HEK293 (cell line): Measurements from ENCODE around the gene MVB12B.

ENCODE experiments used
- BCL11B ChIP-seq: fragments of 450-650 bp; formaldehyde crosslinking; IDR thresholded peaks from 2 replicates; pipeline ENCODE4 v1.5.1; 2016; ENCODE audit warnings: low read depth, missing biosample characterization, missing genetic modification characterization
- KLF1 ChIP-seq: fragments of 450-650 bp; formaldehyde crosslinking; IDR thresholded peaks from 2 replicates; pipeline ENCODE4 v1.5.1; 2016; ENCODE audit warnings: missing biosample characterization, missing genetic modification characterization
- MZF1 ChIP-seq: fragments of 450-650 bp; formaldehyde crosslinking; IDR thresholded peaks from 2 replicates; pipeline ENCODE4 v1.5.1; 2017; ENCODE audit warnings: missing biosample characterization, missing genetic modification characterization, borderline replicate concordance
- RBAK ChIP-seq: fragments of 450-650 bp; formaldehyde crosslinking; IDR thresholded peaks from 2 replicates; pipeline ENCODE4 v1.5.1; 2016; ENCODE audit warnings: missing biosample characterization, missing genetic modification characterization
- ZBTB21 ChIP-seq: fragments of 450-650 bp; formaldehyde crosslinking; IDR thresholded peaks from 2 replicates; pipeline ENCODE4 v1.5.1; 2017; ENCODE audit warnings: missing biosample characterization, missing genetic modification characterization
- ZFP3 ChIP-seq: fragments of 450-650 bp; formaldehyde crosslinking; IDR thresholded peaks from 2 replicates; pipeline ENCODE4 v1.5.1; 2016; ENCODE audit warnings: low read depth, missing biosample characterization, missing genetic modification characterization
- ZNF121 ChIP-seq: fragments of 450-650 bp; formaldehyde crosslinking; IDR thresholded peaks from 2 replicates; pipeline ENCODE4 v1.5.1; 2016; ENCODE audit warnings: missing biosample characterization, missing genetic modification characterization
- ZNF211 ChIP-seq: fragments of 450-650 bp; formaldehyde crosslinking; IDR thresholded peaks from 2 replicates; pipeline ENCODE4 v1.5.1; 2016; ENCODE audit warnings: low read depth, missing biosample characterization, missing genetic modification characterization
- ZNF292 ChIP-seq: fragments of 450-650 bp; formaldehyde crosslinking; IDR thresholded peaks from 2 replicates; pipeline ENCODE4 v1.5.1; 2016; ENCODE audit warnings: low read depth, missing biosample characterization, missing genetic modification characterization, borderline replicate concordance
- ZNF416 ChIP-seq: fragments of 450-650 bp; formaldehyde crosslinking; IDR thresholded peaks from 2 replicates; pipeline ENCODE4 v1.5.1; 2016; ENCODE audit warnings: missing biosample characterization, missing genetic modification characterization
- TF ChIP-seq, protein P1 (sequence below): fragments of 450-650 bp; formaldehyde crosslinking; IDR thresholded peaks from 2 replicates; pipeline ENCODE4 v1.5.1; 2016; ENCODE audit warnings: missing biosample characterization, missing genetic modification characterization
- TF ChIP-seq, protein P2 (sequence below): IDR thresholded peaks from 2 replicates; pipeline ENCODE4 v1.6.1; 2011; ENCODE audit warnings: mild to moderate bottlenecking, low read depth, low read length, borderline replicate concordance

DNA sequence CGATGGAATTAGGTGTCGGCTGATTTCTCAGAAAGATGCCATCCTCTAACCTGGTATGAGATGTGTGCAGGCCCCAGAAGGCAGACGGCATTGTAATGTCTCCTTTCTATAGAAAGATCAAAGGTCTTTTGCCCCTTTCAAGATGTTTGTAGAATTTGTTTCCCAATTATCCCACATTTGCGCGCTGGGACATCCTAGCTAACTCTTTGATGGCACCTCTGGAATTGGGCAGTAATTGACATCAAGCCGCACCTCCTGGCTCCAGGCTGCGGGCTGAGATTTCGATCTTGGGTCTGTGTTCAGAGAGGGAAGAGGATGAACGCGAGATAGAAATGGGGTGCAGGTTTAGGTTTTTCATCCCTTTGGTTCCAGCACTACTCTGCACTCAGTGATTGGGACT lies 202.3 kb downstream of the MVB12B start:
- TF ChIP-seq, protein P1, sequence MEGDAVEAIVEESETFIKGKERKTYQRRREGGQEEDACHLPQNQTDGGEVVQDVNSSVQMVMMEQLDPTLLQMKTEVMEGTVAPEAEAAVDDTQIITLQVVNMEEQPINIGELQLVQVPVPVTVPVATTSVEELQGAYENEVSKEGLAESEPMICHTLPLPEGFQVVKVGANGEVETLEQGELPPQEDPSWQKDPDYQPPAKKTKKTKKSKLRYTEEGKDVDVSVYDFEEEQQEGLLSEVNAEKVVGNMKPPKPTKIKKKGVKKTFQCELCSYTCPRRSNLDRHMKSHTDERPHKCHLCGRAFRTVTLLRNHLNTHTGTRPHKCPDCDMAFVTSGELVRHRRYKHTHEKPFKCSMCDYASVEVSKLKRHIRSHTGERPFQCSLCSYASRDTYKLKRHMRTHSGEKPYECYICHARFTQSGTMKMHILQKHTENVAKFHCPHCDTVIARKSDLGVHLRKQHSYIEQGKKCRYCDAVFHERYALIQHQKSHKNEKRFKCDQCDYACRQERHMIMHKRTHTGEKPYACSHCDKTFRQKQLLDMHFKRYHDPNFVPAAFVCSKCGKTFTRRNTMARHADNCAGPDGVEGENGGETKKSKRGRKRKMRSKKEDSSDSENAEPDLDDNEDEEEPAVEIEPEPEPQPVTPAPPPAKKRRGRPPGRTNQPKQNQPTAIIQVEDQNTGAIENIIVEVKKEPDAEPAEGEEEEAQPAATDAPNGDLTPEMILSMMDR (tag by site-specific recombination) = no peak
- TF ChIP-seq MZF1 (tag by site-specific recombination) = no peak
- TF ChIP-seq ZNF416 (tag by site-specific recombination) = no peak
- no peak for TF ChIP-seq ZBTB21
- no peak for TF ChIP-seq KLF1 (tag by site-specific recombination)
- TF ChIP-seq ZNF211 = no peak
- no peak for TF ChIP-seq ZNF121
- TF ChIP-seq, protein P2, sequence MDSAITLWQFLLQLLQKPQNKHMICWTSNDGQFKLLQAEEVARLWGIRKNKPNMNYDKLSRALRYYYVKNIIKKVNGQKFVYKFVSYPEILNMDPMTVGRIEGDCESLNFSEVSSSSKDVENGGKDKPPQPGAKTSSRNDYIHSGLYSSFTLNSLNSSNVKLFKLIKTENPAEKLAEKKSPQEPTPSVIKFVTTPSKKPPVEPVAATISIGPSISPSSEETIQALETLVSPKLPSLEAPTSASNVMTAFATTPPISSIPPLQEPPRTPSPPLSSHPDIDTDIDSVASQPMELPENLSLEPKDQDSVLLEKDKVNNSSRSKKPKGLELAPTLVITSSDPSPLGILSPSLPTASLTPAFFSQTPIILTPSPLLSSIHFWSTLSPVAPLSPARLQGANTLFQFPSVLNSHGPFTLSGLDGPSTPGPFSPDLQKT = no peak
- TF ChIP-seq ZFP3 = no peak
- no peak for TF ChIP-seq RBAK
- no peak for TF ChIP-seq BCL11B (tag by site-specific recombination)
- TF ChIP-seq ZNF292 = no peak
